K562 (cell line): Measurements from ENCODE around the gene FLCN. TPM values are rescaled to one million over a fixed set of nuclear protein-coding genes. Genes with fewer than 3 reads are reported as not detected.

Source experiments
- ATAC-seq: fragments of 200-7000 bp; cut with Tn5 transposase; 3 replicates; pipeline ENCODE4 v1.9.1; 2020; ENCODE audit warnings: moderate library complexity
- BruUV-seq: library from RNA; stranded (reverse); fragments of 400-500 nt; replicated peaks from 2 replicates; lab custom pipeline; 2021; lab: Mats Ljungman, UMichigan
- CTCF ChIA-PET: fragments of 300-600 bp; formaldehyde crosslinking; extraction: SDS; loops from one replicate; lab custom pipeline; 2021; ENCODE audit warnings: low intra/inter-chr PET ratio; lab: Yijun Ruan, JAX
- POLR2A ChIA-PET: fragments of 300-600, 350-650 bp; sonication (Branson Sonifier 250); formaldehyde crosslinking; extraction: SDS; loops from one replicate; lab custom pipeline; 2021; ENCODE audit warnings: antibody characterized with exemption, inconsistent platforms; lab: Yijun Ruan, JAX
- DNase-seq, 4 experiments: peaks; one replicate each; pipeline versions ENCODE4 v3.0.0 to v3.0.0-alpha.2; 2011 to 2018; ENCODE audit warnings: low spot score in 3 of 4, mixed read lengths in 3 of 4; ENCODE audit errors: extremely low read depth in 1 of 4
- FAIRE-seq: peaks from 2 replicates; lab custom pipeline; 2011; peaks lifted over from hg19 to GRCh38; lab: Jason Lieb, UNC
- H2AFZ ChIP-seq: 2 replicates; pipeline ENCODE4 v1.6.0; 2011; ENCODE audit warnings: low read depth, low read length, control low read depth, inconsistent platforms
- H3K27ac ChIP-seq: fragments of 200-600 bp; 3 replicates; pipeline ENCODE4 v1.8.0; 2011; ENCODE audit warnings: low read depth, mild to moderate bottlenecking, control low read depth, inconsistent platforms, low read length, moderate library complexity, mixed read lengths; ENCODE audit errors: extremely low read depth
- H3K27me3 ChIP-seq, 2 experiments: fragments of 300-600 bp in 1 of 2; 2 replicates in 1 of 2; 3 replicates in 1 of 2; pipeline versions ENCODE4 v1.6.0 to v1.8.0; 2011; ENCODE audit warnings: inconsistent platforms in 2 of 2, low read length in 2 of 2, mild to moderate bottlenecking in 1 of 2, mixed read lengths in 1 of 2, moderate library complexity in 1 of 2; ENCODE audit not compliant: control insufficient read depth in 2 of 2, insufficient read depth in 2 of 2
- H3K36me3 ChIP-seq: fragments of 300-600 bp; 3 replicates; pipeline ENCODE4 v1.8.0; 2011; ENCODE audit warnings: mild to moderate bottlenecking, low read length, inconsistent platforms; ENCODE audit not compliant: control insufficient read depth, insufficient read depth
- H3K4me1 ChIP-seq, 2 experiments: fragments of 200-600 bp in 1 of 2; replicated peaks in 1 of 2; 2 replicates in 1 of 2; 3 replicates in 1 of 2; pipeline versions ENCODE4 v1.5.1 to v1.8.0; 2011; ENCODE audit warnings: inconsistent platforms in 2 of 2, low read length in 2 of 2, mild to moderate bottlenecking in 1 of 2, mixed read lengths in 1 of 2, moderate library complexity in 1 of 2; ENCODE audit not compliant: control insufficient read depth in 2 of 2, insufficient read depth in 2 of 2
- H3K4me2 ChIP-seq: 2 replicates; pipeline ENCODE4 v1.6.1; 2011; ENCODE audit warnings: low read length, control low read depth, inconsistent platforms, mixed read lengths; ENCODE audit not compliant: insufficient read depth
- H3K4me3 ChIP-seq: fragments of 200-600 bp; sonication (generic), shearing (Covaris generic); 2 replicates; pipeline ENCODE4 v1.5.1; 2016; ENCODE audit warnings: control low read depth, inconsistent platforms
- H3K79me2 ChIP-seq: fragments of 200-600 bp; 3 replicates; pipeline ENCODE4 v1.8.0; 2011; ENCODE audit warnings: low read length, inconsistent platforms; ENCODE audit not compliant: control insufficient read depth, insufficient read depth
- H3K9ac ChIP-seq, 2 experiments: 2 replicates each; pipeline versions ENCODE4 v1.6.0 to v1.6.1; 2011; ENCODE audit warnings: low read depth in 2 of 2, low read length in 2 of 2, control low read depth in 1 of 2, inconsistent platforms in 1 of 2, mild to moderate bottlenecking in 1 of 2, mixed read lengths in 1 of 2; ENCODE audit not compliant: insufficient read depth in 1 of 2
- H3K9me1 ChIP-seq: one replicate; pipeline ENCODE4 v1.6.0; 2011; ENCODE audit warnings: inconsistent platforms, mild to moderate bottlenecking, low read length, moderate library complexity; ENCODE audit not compliant: control insufficient read depth, insufficient read depth
- H3K9me3 ChIP-seq: replicated peaks from 2 replicates; pipeline ENCODE4 v1.5.1; 2011; ENCODE audit warnings: low read depth, low read length, inconsistent platforms; ENCODE audit not compliant: control insufficient read depth, insufficient read depth
- H4K20me1 ChIP-seq: replicated peaks from 2 replicates; pipeline ENCODE4 v1.6.1; 2011; ENCODE audit warnings: low read length, inconsistent platforms, mixed read lengths; ENCODE audit not compliant: control insufficient read depth, insufficient read depth
- ARID3B ChIP-seq: fragments of 250-450 bp; sonication (Bioruptor Pico); IDR thresholded peaks from 2 replicates; pipeline ENCODE4 v1.4.0; 2020; ENCODE audit warnings: borderline replicate concordance
- ELF4 ChIP-seq: fragments of 450-650 bp; formaldehyde crosslinking; IDR thresholded peaks from 2 replicates; pipeline ENCODE4 v1.4.0; 2022; ENCODE audit warnings: missing genetic modification characterization
- FOXA1 ChIP-seq: fragments of 450-650 bp; IDR thresholded peaks from 2 replicates; pipeline ENCODE4 v1.6.1; 2016; ENCODE audit warnings: mild to moderate bottlenecking, borderline replicate concordance
- KLF1 ChIP-seq: fragments of 450-650 bp; IDR thresholded peaks from 2 replicates; pipeline ENCODE4 v1.6.1; 2016; ENCODE audit warnings: missing genetic modification characterization, missing compliant biosample characterization
- MGA ChIP-seq: fragments of 450-650 bp; IDR thresholded peaks from 2 replicates; pipeline ENCODE4 v1.6.1; 2016; ENCODE audit warnings: mild to moderate bottlenecking, moderate library complexity
- OTX1 ChIP-seq: fragments of 450-650 bp; formaldehyde crosslinking; IDR thresholded peaks from 2 replicates; pipeline ENCODE4 v1.4.0; 2022; ENCODE audit warnings: mild to moderate bottlenecking
- SMAD1 ChIP-seq: fragments of 150-350 bp; IDR thresholded peaks from 2 replicates; pipeline ENCODE4 v1.6.1; 2014; ENCODE audit warnings: low read length, low read depth; ENCODE audit not compliant: partially characterized antibody
- SMAD4 ChIP-seq: fragments of 250-450 bp; sonication (Bioruptor Pico); conservative IDR thresholded peaks from 2 replicates; pipeline ENCODE4 v1.8.0; 2021; ENCODE audit warnings: inconsistent platforms, mild to moderate bottlenecking, moderate library complexity
- ZKSCAN8 ChIP-seq: fragments of 200-800 bp; sonication (Bioruptor generic); IDR thresholded peaks from 2 replicates; pipeline ENCODE4 v1.6.1; 2016; ENCODE audit warnings: missing genetic modification characterization, missing compliant biosample characterization
- ZNF766 ChIP-seq: fragments of 200-800 bp; sonication (Bioruptor generic); conservative IDR thresholded peaks from 2 replicates; pipeline ENCODE4 v1.6.1; 2016; ENCODE audit warnings: missing genetic modification characterization, missing compliant biosample characterization
- WGBS: fragments of 100-300 bp; shearing (Covaris generic); methylation state at CpG from one replicate; pipeline ENCODE4 v1.1.6; 2016; ENCODE audit warnings: low coverage, mixed read lengths; ENCODE audit not compliant: insufficient coverage; ENCODE audit errors: missing lambda C conversion rate; 5-methylcytosine and 5-hydroxymethylcytosine counted together
- in situ Hi-C: fragments of 300-500 bp; cut with MboI; formaldehyde crosslinking; loops from 4 replicates; pipeline ENCODE4 v1.15.0; 2018; ENCODE audit warnings: inconsistent platforms, mixed read lengths
- intact Hi-C: fragments of 100-400 bp; cut with micrococcal nuclease; formaldehyde crosslinking; loops from 2 replicates; pipeline ENCODE4 v1.14.2; 2022
- polyA plus RNA-seq, 8 experiments: library from polyadenylated mRNA; depleted of rRNA in 4 of 8; stranded (reverse) in 5 of 8; unstranded in 3 of 8; fragments of >200 nt; fragmentation: Nextera tagmentation in 2 of 8; fragmentation: Illumina TruSeq in 1 of 8; extraction: Ambion mirVana in 2 of 8; extraction: Trizol in 1 of 8; gene quantifications; 2 replicates each; pipeline versions ENCODE4 v1.2.1 to v1.2.3, GENCODE V29; 2011 to 2014; ENCODE audit warnings: inconsistent platforms in 1 of 8, missing spikeins in 1 of 8
- total RNA-seq, 7 experiments: library from RNA; depleted of rRNA in 6 of 7; stranded (reverse); fragments of >200 nt in 6 of 7; fragmentation: Illumina TruSeq in 2 of 7; extraction: Trizol in 2 of 7; gene quantifications; 2 replicates each; pipeline versions ENCODE4 v1.2.1 to v1.2.3, GENCODE V29; 2011 to 2021; ENCODE audit warnings: low replicate concordance in 1 of 7

The FLCN gene
- total and polyA plus RNA-seq, 9 of the 15 experiments (the other 6 are each of a cell fraction or from before 2014, with no cell fraction given): 1.6 to 33.5 (median 10.9) TPM

- Histone ChIP-seq H3K4me2 (no peak overlapping the region), H3K27me3 (no peaks in the 10 kb centered on the region), H3K79me2 (no peaks in the 10 kb centered on the region), H3K4me1 (peaks cover 7 to 18% of the 10 kb centered on the region in 2 experiments; a peak in 4 of 5 replicates), H4K20me1 (no peaks in the 10 kb centered on the region), H3K36me3 (peaks cover 31% of the 10 kb centered on the region; the same call in 2 of the 3 replicates), H2AFZ (no peak overlapping the region), H3K9ac (peak overlapping the region in 1 of 2 experiments; percentile 52; a peak in 1 of 4 replicates), H3K4me3 (no peak overlapping the region), H3K9me3 (no peaks in the 10 kb centered on the region), H3K9me1 (no peaks in the 10 kb centered on the region), H3K27ac (no peak overlapping the region)
- no peak for DNase-seq
- FAIRE-seq: no peak
- no peak for ATAC-seq
- ChIA-PET CTCF (no interaction called here), POLR2A (no interaction called here)
- WGBS: 75% methylated on average over 6 of the region's 9 CpGs
- intact Hi-C loops (no loop called here), in situ Hi-C loops (no loop called here)
- no TSS peak for BruUV-seq
- TF ChIP-seq MGA (no peak), FOXA1 (no peak), ZNF766 (no peak), ZKSCAN8 (CRISPR knock-in tag) (no peak), ARID3B (CRISPR knock-in tag) (no peak), OTX1 (CRISPR knock-in tag) (no peak), KLF1 (no peak), SMAD1 (no peak), ELF4 (no peak), SMAD4 (CRISPR knock-in tag) (no peak)
Measured at GRCh38 chr17:17170346-17170985, 66.5 kb downstream of the FLCN start.
